Loucy (cell line): ENCODE results near the gene TMEM167A.

Experiments
- H2AFZ ChIP-seq: fragments of 200-600 bp; sonication (generic); 2 replicates; pipeline ENCODE4 v1.6.0; 2016; ENCODE audit warnings: antibody characterized with exemption, mild to moderate bottlenecking, low read length, moderate library complexity
- H3F3A ChIP-seq: fragments of 200-600 bp; 2 replicates; pipeline ENCODE4 v1.6.0; 2016; ENCODE audit warnings: antibody characterized with exemption, low read depth, mild to moderate bottlenecking
- H3K27me3 ChIP-seq: fragments of 200-600 bp; sonication (generic); 2 replicates; pipeline ENCODE4 v1.6.1; 2014; ENCODE audit warnings: low read length, mild to moderate bottlenecking; ENCODE audit not compliant: insufficient read depth, poor library complexity, severe bottlenecking
- H3K36me3 ChIP-seq: fragments of 200-600 bp; sonication (generic); 2 replicates; pipeline ENCODE4 v1.6.1; 2016; ENCODE audit warnings: low read length; ENCODE audit not compliant: insufficient read depth
- H3K4me1 ChIP-seq: fragments of 200-600 bp; sonication (generic); 2 replicates; pipeline ENCODE4 v1.5.1; 2014; ENCODE audit warnings: low read length, mild to moderate bottlenecking; ENCODE audit not compliant: insufficient read depth, poor library complexity, severe bottlenecking
- H3K4me2 ChIP-seq: fragments of 200-600 bp; sonication (generic); 2 replicates; pipeline ENCODE4 v1.6.0; 2014; ENCODE audit warnings: antibody characterized with exemption, low read length, low read depth, mild to moderate bottlenecking; ENCODE audit not compliant: poor library complexity, severe bottlenecking
- H3K4me3 ChIP-seq: fragments of 200-600 bp; sonication (generic); 2 replicates; pipeline ENCODE4 v1.5.1; 2014; ENCODE audit warnings: low read length, mild to moderate bottlenecking, mixed read lengths; ENCODE audit not compliant: poor library complexity, severe bottlenecking
- H3K79me2 ChIP-seq: fragments of 200-600 bp; sonication (generic); 2 replicates; pipeline ENCODE4 v1.6.1; 2014; ENCODE audit warnings: low read length; ENCODE audit not compliant: insufficient read depth
- H3K9ac ChIP-seq: fragments of 200-600 bp; sonication (generic); 2 replicates; pipeline ENCODE4 v1.6.0; 2014; ENCODE audit warnings: mild to moderate bottlenecking, low read depth, low read length, moderate library complexity; ENCODE audit not compliant: poor library complexity, severe bottlenecking
- H3K9me2 ChIP-seq: fragments of 200-600 bp; sonication (generic); replicated peaks from 2 replicates; pipeline ENCODE4 v1.6.1; 2016; ENCODE audit warnings: low read depth, low read length, mixed read lengths
- H3K9me3 ChIP-seq: fragments of 200-600 bp; sonication (generic); 2 replicates; pipeline ENCODE4 v1.6.1; 2014; ENCODE audit warnings: mild to moderate bottlenecking, antibody characterized with exemption, low read length, low read depth; ENCODE audit not compliant: insufficient read depth
- H4K20me1 ChIP-seq: fragments of 200-600 bp; sonication (generic); 2 replicates; pipeline ENCODE4 v1.6.0; 2014; ENCODE audit warnings: antibody characterized with exemption, low read length, mild to moderate bottlenecking; ENCODE audit not compliant: insufficient read depth, poor library complexity, severe bottlenecking
- EZH2phosphoT487 ChIP-seq: fragments of 200-600 bp; IDR thresholded peaks from 2 replicates; pipeline ENCODE4 v1.6.1; 2018; ENCODE audit warnings: antibody characterized with exemption, mild to moderate bottlenecking, moderate library complexity, borderline replicate concordance
- TF ChIP-seq, protein P1 (sequence below): fragments of 200-600 bp; sonication (generic); conservative IDR thresholded peaks from 2 replicates; pipeline ENCODE4 v1.5.1; 2014; ENCODE audit warnings: mild to moderate bottlenecking, antibody characterized with exemption, low read length

Gene TMEM167A

DNA sequence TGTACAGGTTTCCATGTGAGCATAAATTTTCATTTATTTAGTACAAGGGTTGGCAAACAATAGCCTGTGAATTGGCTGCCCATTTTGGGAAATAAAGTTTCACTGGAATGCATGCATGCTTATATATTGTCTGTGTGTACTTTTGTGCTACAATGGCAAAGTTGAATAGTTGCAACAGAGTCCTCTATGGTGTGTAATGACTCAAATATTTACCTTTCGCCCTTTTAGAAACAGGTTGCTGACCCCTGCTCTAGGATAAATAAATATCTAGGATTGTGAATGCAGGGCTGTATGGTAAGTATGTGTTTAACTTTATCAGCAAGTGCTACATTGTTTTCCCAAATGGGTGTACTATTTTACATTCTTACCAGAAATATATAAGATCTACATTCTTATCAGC, 47.4 kb upstream of the TMEM167A start:
- no peaks in the 10 kb centered on the region for H4K20me1 ChIP-seq
- no peaks in the 10 kb centered on the region for H3F3A ChIP-seq
- H2AFZ ChIP-seq = no peak overlapping the region
- TF ChIP-seq, protein P1, sequence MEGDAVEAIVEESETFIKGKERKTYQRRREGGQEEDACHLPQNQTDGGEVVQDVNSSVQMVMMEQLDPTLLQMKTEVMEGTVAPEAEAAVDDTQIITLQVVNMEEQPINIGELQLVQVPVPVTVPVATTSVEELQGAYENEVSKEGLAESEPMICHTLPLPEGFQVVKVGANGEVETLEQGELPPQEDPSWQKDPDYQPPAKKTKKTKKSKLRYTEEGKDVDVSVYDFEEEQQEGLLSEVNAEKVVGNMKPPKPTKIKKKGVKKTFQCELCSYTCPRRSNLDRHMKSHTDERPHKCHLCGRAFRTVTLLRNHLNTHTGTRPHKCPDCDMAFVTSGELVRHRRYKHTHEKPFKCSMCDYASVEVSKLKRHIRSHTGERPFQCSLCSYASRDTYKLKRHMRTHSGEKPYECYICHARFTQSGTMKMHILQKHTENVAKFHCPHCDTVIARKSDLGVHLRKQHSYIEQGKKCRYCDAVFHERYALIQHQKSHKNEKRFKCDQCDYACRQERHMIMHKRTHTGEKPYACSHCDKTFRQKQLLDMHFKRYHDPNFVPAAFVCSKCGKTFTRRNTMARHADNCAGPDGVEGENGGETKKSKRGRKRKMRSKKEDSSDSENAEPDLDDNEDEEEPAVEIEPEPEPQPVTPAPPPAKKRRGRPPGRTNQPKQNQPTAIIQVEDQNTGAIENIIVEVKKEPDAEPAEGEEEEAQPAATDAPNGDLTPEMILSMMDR = no peak
- no peak for TF ChIP-seq EZH2phosphoT487
- H3K36me3 ChIP-seq = peaks cover 4% of the 10 kb centered on the region
- no peaks in the 10 kb centered on the region for H3K4me1 ChIP-seq
- H3K27me3 ChIP-seq = no peaks in the 10 kb centered on the region
- no peak overlapping the region for H3K4me3 ChIP-seq
- no peaks in the 10 kb centered on the region for H3K79me2 ChIP-seq
- H3K9me2 ChIP-seq = no peaks in the 10 kb centered on the region
- H3K9me3 ChIP-seq = peaks cover 11% of the 10 kb centered on the region; the same call in 1 of the 2 replicates
- no peak overlapping the region for H3K9ac ChIP-seq
- no peak overlapping the region for H3K4me2 ChIP-seq

DNA sequence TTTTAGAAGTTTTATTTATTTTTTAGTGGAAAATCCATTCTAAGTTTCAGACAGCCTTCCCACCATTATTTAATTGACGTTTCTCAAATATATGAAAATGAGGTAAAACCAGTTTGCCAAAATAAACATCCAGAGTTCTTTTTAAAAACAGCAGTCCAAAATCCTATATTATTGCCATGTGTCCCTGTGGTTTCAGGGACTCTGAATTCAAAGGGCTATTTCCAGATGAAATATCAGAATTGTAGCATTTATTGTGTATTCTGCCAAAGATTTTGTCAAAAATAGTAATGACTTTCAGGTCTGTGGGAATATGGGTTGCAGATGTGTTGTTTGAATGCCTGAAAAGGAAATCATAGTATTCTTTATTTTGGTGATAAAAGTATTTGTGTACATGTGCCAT, 41.8 kb upstream of the TMEM167A start:
- peaks cover 5% of the 10 kb centered on the region; the same call in 1 of the 2 replicates for H3K9me3 ChIP-seq
- no peak overlapping the region for H2AFZ ChIP-seq

DNA sequence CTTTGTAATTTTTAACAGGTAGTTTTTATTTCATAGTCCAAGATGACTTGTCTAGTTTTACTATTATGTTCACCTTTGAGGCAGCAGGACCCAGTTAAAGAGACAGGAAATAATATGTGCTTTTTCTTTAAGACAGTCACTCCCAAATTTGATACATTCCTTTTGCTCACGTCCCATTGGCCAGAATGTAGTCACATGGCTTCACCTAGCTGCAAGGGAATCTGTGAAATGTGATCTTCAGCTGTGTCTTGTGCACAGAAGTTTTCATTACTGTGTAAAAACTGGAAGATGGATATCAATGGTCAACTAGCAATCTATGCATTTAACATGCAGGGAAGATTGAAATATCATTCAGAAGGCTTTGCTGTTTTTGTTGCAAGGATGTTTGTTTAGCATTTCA, 41.3 kb upstream of the TMEM167A start:
- H3K9ac ChIP-seq = no peak overlapping the region
- no peaks in the 10 kb centered on the region for H3K4me1 ChIP-seq
- H3K9me3 ChIP-seq = peaks cover 7% of the 10 kb centered on the region; the same call in 1 of the 2 replicates
- H4K20me1 ChIP-seq = no peaks in the 10 kb centered on the region
- H3K79me2 ChIP-seq = no peaks in the 10 kb centered on the region
- H3K4me2 ChIP-seq = no peak overlapping the region
- no peak for TF ChIP-seq EZH2phosphoT487
- TF ChIP-seq, protein P1 = no peak
- no peaks in the 10 kb centered on the region for H3K27me3 ChIP-seq
- H3K4me3 ChIP-seq = no peak overlapping the region
- no peaks in the 10 kb centered on the region for H3K9me2 ChIP-seq
- H3F3A ChIP-seq = no peaks in the 10 kb centered on the region
- H3K36me3 ChIP-seq = peaks cover 18% of the 10 kb centered on the region
- no peak overlapping the region for H2AFZ ChIP-seq

More for the DNA sequence above, 41.8 kb upstream of the TMEM167A start:
- Histone ChIP-seq H3F3A (no peaks in the 10 kb centered on the region), H4K20me1 (no peaks in the 10 kb centered on the region), H3K9ac (no peak overlapping the region), H3K4me1 (no peaks in the 10 kb centered on the region), H3K27me3 (no peaks in the 10 kb centered on the region), H3K36me3 (peaks cover 16% of the 10 kb centered on the region), H3K4me2 (no peak overlapping the region), H3K79me2 (no peaks in the 10 kb centered on the region), H3K9me2 (no peaks in the 10 kb centered on the region), H3K4me3 (no peak overlapping the region)
- TF ChIP-seq, protein P1 = no peak
- no peak for TF ChIP-seq EZH2phosphoT487
